GM12801 (cell line): ENCODE data around the gene PERM1.

Experiments used
- TF ChIP-seq, protein P1 (sequence below): IDR thresholded peaks from one replicate; pipeline ENCODE4 v1.5.1; 2011; ENCODE audit warnings: control low read depth; ENCODE audit not compliant: insufficient read length; ENCODE audit errors: extremely low read depth

PERM1 gene

DNA sequence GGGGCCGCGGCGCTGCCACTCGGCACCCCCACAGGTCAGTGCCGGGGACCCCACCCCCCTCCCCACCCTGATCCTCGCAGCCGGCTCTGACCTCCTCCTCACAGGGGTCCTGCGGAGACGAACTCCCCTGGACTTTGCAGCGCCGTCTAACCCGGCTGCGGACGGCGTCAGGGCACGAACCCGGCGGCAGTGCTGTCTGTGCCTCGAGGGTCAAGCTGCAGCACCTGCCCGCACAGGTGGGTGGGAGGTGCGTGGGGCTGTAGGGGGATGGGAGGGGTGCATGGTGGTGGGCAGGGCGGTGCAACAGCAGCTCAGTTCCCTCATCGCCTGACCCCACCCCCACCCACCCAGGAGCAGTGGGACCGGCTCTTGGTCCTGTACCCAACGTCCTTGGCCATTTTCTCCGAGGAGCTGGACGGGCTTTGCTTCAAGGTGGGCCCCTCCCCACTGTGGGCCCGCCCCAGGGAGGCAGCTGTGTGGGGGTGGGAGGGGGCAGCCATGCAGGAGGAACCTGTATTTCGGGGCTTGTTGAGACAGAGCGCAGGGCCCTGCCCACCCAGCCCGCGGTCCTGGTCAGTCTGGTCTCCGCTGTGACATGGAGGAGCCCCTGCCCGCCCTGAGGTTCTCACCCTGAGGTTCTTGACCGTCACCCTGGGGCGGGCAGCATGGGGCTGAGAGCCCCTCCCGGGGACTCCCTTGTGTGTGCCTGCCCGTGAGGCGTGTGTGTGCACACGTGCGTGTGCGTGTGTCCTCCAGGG lies 10.7 kb downstream of the PERM1 start:
- TF ChIP-seq, protein P1, sequence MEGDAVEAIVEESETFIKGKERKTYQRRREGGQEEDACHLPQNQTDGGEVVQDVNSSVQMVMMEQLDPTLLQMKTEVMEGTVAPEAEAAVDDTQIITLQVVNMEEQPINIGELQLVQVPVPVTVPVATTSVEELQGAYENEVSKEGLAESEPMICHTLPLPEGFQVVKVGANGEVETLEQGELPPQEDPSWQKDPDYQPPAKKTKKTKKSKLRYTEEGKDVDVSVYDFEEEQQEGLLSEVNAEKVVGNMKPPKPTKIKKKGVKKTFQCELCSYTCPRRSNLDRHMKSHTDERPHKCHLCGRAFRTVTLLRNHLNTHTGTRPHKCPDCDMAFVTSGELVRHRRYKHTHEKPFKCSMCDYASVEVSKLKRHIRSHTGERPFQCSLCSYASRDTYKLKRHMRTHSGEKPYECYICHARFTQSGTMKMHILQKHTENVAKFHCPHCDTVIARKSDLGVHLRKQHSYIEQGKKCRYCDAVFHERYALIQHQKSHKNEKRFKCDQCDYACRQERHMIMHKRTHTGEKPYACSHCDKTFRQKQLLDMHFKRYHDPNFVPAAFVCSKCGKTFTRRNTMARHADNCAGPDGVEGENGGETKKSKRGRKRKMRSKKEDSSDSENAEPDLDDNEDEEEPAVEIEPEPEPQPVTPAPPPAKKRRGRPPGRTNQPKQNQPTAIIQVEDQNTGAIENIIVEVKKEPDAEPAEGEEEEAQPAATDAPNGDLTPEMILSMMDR: no peak

DNA sequence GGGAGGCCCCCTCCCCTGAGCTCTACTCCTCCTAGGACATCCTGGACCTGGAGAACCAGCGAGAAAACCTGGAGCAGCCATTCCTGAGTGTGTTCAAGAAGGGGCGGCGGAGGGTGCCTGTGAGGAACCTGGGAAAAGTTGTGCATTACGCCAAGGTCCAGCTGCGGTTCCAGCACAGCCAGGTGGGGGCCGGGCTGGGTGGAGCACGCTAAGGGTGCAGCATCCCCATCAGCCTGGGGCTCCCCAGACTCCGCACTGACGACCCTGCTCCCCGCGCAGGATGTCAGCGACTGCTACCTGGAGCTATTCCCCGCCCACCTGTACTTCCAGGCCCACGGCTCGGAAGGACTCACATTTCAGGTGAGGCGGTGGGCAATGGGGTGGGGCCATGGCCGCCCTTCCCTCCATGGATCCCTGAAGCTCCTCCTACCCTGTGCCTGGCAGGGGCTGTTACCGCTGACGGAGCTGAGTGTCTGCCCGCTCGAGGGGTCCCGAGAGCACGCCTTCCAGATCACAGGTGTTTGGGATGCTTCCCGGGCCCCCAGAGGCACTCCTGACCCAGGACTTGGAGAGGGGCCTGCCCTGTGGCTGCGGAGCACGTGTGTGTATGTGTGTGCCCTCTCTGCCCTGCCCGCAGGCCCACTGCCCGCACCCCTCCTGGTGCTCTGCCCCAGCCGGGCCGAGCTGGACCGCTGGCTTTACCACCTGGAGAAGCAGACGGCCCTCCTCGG lies 11.5 kb downstream of the PERM1 start:
- TF ChIP-seq, protein P1: no peak

DNA sequence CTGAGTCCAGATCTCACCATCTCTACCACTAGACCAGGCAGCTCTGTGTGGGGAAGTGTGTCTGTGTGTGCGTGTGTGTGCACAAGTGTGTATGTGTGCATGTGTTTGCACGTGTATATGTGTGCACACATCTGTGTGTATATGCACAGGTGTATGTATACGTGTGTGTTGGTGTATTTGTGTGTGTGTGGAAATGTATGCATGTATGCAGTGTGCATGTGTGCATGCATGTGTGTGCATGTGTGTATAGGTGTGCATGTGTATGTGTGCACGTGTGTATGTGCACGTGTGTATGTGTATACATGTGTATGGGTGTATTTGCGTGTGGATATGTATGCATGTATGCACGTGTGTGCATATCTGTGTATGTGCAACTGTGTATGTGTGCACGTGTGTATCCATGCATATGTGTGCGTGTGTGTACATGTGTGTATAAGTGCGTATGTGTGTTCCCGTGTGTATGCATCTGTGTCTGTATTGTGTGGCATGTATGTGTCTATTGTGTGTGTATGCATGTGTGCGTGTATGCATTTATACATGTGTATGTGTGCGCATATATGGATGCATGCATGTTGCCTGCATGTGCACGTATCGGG lies 12.5 kb downstream of the PERM1 start:
- TF ChIP-seq, protein P1: no peak

DNA sequence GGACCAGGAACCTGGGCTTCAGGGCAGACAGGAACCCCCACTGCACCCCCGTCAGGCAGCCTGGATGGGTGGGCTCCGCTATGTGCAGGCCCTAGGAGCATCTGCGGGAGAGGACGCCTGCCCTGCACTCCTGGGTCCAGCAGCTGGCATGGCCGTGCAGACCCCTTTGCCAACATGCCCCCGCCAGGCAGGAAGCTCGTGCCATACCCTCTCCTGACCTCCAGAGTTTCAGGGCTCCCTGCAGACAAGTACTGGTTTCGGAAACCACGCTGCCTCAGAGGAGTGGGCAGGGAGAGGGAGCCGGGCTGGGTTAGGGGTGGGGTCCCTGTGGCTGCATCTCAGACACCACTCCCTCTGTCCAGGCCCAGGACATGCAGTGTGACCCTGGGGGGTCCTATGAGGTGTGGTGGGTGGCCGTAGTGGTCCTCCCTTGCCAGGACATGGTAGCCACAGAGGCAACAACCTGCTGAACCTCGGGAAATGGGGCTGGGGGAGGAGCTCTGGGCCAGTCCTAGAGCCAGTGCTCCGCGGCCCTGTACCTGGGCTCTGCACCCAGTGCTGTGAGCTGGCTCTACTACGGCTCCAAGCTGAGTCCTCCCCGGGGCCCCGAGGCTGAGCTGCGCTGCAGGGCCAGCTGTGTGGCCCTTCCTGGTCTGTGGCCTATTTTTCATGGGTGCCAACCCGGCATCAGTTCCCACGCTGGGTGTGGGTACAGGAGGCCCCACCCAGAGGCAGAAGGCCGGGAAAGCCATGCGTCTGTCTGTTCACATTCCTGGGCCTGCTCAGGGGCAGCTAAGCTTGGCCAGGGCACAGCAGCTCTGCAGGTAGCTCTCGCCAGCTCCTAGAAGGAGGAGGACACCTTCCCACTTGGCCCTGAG lies 14.2 kb downstream of the PERM1 start:
- TF ChIP-seq, protein P1: no peak

DNA sequence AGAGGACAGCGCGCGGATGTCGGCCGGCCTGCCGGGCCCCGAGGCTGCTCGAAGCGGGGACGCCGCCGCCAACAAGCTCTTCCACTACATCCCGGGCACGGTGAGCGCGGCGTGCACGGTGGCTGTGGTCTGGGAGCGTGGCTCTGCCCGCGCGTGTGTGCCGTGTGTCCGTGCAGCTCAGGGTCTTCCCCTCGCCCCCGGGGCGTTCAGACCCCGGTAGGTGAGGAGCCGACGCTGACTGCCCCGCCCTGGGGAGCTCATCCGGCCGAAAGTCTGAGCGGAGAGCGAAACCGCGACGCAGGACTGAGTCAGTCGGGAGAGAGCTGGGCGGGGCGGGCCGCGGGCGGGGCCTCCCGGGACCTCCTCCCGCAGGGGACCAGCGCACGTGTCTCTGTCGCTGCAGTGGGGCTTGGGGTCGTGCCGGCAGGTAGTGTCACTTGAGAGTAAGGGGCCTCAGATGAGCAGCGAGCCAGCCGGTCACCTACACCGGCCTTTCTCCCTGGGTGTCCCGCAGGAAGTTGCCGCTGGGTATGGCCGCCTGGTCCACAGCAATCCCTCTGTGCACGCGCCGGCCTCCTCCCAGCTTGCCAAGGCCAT lies 15.1 kb downstream of the PERM1 start:
- TF ChIP-seq, protein P1: no peak

DNA sequence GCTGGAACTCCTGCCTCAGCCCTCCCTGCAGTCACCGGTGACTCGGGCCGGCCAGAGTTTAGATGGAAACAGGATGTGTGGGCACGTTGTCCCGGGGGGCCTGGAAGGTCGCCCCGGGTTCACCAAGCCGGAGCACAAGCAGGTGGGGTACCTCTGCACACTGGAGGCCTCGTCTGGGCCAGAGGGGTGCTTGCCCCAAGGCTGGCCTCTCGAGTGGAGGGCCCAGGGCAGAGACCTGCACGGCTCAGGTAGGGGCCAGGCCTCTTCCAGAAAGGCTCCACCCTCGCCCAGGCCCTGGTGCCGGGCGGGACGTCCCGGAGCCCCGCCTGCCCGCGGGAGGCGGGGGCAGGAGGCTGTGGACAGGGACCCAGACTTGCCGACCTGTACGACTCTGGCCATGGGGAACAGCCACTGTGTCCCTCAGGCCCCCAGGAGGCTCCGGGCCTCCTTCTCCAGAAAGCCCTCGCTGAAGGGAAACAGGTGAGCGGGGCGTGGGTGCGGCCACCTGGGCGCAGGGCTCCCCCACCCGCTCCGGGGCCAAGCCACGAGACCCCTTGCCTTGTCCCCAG lies 15.7 kb downstream of the PERM1 start, which contains the start of gene PLEKHN1:
PLEKHN1 (plus strand) TSS at position 348 of the 569 bp plus-strand sequence; CDS start at position 398, 50 bp downstream.
- TF ChIP-seq, protein P1: no peak
